ENCODE results near the gene MPL.

MPL gene

DNA sequence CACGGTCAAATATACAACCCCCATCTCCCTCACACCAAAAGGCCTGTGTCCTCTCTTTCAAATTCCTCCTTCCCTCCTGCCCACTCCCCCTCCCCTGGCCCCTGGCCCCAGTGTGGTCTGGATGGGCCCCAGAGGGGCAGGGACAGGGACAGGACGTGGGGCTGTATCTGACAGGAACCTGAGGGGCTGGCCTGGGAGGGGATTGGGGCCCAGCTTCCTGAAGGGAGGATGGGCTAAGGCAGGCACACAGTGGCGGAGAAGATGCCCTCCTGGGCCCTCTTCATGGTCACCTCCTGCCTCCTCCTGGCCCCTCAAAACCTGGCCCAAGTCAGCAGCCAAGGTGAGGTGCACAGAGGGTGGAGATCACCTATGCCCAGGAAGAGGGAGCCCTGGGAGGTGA, at the start of gene MPL:
TSS of gene MPL (plus strand) at position 231 of the 400 bp plus-strand sequence. CDS start at position 262, 31 bp downstream.
- DNase-seq (ENCODE audit: low read depth in 2 of 2): no peak

- DNase-seq (ENCODE audit: low read depth in 2 of 2): no peak
Measured at GRCh38 chr1:43288058-43288784, 49.4 kb upstream of the MPL start.

DNA sequence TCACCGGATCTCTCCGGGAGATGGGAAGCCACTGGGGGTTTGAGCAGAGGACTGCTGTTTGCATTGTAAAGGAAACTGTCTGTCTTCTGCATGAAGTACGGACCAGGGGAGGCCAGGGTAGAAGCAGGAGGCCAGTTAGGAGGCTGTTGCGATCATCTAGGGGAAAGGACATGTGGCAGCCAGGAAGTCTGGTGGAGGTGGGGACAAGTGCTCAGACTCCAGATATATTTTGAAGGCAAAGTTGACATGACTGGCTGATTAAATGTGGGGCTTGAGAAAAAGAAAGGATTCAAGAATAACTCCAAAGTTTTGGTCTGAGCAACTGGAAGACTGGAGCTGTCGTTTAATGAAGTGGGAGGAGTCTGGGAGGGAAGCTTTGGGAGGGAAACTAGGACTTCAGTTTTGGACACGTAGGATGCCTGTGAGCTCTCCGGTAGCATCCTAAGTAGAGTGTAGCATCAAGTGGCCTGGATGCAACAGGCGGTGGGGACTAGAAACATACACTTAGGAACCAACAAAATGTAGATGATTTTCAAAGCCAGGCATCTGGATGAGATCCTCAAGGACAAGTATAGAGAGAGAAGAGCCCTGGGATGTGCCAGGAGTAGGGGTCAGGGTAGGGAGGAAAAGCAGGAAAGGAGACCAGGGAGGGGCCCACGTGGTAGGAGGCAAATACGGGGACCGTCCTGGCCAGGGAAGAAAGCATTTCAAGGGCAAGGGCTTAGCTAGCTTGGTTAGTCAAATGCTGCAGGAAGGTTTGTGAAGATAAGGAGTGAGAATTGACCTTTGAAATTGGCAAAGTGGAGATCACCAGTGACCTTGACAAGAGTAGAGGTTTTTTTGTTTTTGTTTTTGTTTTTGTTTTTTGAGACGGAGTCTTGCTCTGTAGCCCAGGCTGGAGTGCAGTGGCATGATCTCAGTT, 48.6 kb upstream of the MPL start:
- no peak for DNase-seq (ENCODE audit: low read depth in 2 of 2)

DNA sequence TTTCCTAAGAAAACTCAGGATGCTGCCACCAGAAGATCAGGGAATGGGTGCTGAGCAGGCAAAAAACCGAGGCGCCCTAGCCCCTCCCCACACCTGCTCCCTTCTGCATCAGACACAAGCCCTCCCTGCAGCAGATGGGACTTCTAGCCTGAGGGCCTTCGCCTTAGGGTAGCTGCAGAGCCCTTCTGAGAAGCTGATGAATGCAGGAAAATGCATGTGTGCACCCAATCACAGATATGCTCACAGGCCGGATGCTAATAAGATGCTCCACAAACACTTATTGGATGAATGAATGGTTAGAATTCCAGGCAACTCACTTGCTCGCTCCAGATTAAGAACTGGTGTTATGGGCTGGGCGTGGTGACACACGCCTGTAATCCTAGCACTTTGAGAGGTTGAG, 45.4 kb upstream of the MPL start:
- no peak for DNase-seq (ENCODE audit: low read depth in 2 of 2)

DNA sequence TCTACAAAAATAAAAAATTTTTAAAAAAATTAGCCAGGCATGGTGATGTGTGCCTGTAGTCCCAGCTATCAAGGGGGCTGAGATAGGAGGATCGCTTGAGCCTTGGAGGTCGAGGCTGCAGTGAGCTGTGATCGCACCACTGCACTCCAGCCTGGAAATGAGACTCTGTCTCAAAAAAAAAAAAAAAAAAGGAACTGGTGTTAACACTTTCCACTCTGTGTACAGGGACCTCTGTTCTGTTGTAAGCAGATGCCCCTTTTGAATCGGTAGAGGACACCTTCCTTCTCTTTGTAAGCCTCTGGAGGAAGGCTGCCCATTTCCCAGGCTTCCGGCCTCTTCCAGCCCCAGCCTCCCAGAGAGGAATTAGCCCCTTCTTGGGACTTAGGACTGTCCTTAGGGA, 44.9 kb upstream of the MPL start:
- no peak for DNase-seq (ENCODE audit: low read depth in 2 of 2)

GRCh38 chr1:43293176-43293575, 44.4 kb upstream of the MPL start:
- no peak for DNase-seq (ENCODE audit: low read depth in 2 of 2)

GRCh38 chr1:43293896-43294760, 43.5 kb upstream of the MPL start:
- DNase-seq (ENCODE audit: low read depth in 2 of 2): no peak

DNA sequence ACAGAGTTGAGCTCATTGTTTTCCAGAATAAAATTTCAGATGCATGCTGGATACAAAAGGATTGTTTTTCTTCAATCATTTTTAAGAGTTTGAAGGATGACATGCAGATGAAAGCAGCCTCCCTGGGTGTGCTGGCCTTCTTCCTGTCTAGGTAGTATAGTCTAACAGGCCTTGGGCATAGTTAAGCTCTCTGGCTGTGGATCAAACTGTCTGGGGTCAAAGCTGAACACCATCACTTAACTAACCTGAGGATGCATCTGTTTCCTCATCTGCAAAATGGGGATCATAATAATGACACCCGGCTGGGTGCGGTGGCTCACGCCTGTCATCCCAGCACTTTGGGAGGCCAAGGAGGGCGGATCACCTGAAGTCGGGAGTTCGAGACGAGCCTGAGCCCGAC, 42.9 kb upstream of the MPL start:
- no peak for DNase-seq (ENCODE audit: low read depth in 2 of 2)

DNA sequence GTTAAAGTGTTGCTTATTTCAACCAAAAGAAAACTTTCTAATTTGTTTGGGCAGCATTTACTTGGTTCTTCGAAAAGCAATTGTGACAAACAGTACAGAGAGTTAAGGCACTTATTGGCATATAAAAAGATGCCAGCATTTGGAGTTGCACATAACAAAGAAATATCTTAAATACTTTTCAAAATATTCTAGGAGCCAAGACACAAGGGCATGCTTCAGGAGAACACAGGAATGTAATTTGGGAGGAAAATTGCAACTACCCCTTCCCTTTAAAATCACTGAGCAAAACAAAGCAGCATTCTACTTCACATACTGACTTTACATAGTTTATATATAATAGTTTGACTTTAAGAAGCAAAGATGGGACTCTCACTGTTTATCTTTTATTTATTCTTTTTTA, 41.4 kb upstream of the MPL start:
- DNase-seq (ENCODE audit: low read depth in 2 of 2): no peak

DNA sequence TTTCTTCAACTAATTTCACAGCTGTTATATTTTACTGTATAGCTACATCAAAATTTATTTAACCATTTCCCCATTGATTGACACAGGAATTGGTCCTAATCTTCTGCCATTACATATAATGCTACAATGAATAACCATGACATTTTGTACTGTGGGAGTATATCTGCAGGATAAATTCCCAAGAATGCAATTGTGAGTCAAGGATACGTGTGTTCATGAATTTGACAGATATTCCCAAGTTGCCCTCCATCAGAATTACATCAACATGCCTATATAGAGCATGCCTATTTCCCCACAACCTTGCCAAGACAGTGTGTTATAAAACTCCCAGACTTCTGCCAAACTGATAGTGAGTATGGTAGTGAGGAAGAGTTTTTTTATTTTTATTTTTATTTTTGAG, 39.6 kb upstream of the MPL start:
- DNase-seq (ENCODE audit: low read depth in 2 of 2): no peak

- no peak for DNase-seq (ENCODE audit: low read depth in 2 of 2)
Measured at GRCh38 chr1:43299101-43299500, 38.5 kb upstream of the MPL start.

DNA sequence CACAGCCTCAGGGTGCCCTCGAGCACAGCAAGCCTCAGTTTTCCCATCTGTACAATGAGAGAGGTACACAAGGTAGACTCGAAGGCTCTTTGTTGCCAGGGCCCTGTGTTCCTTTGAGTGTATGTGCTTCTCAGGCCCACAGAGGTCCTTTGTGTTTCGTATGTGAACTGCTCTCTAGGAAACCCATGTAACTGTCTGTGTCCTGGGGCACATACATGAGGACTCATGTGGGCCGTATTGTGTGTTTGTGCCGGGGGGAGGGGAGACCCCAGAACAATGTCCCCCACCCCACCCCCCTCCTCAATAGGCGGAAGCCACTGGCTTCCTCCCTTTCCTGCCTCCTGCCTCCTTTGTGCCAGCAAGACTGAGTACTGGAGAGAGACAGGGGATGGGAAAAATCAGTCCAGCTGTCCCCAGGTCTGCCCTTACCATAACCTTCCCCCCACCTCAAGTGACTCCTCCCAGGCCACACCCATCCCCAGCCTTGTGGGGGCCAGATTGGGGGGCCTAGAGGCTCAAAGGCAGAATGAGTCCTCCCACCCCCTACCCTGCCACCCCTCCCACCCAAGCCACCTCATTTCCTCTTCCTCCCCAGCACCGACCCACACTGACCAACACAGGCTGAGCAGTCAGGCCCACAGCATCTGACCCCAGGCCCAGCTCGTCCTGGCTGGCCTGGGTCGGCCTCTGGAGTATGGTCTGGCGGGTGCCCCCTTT, 37.1 kb upstream of the MPL start, which contains the start of gene TIE1:
TSS of gene TIE1 (plus strand) at position 605 of the 717 bp plus-strand sequence. CDS start at position 695, 90 bp downstream.
- no peak for DNase-seq (ENCODE audit: low read depth in 2 of 2)

- no peak for DNase-seq (ENCODE audit: low read depth in 2 of 2)
Measured at GRCh38 chr1:43302201-43302600, 35.4 kb upstream of the MPL start.

GRCh38 chr1:43302721-43303470, 34.7 kb upstream of the MPL start:
- no peak for DNase-seq (ENCODE audit: low read depth in 2 of 2)

- DNase-seq (ENCODE audit: low read depth in 2 of 2): no peak
Measured at GRCh38 chr1:43303471-43304313, 33.9 kb upstream of the MPL start.

DNA sequence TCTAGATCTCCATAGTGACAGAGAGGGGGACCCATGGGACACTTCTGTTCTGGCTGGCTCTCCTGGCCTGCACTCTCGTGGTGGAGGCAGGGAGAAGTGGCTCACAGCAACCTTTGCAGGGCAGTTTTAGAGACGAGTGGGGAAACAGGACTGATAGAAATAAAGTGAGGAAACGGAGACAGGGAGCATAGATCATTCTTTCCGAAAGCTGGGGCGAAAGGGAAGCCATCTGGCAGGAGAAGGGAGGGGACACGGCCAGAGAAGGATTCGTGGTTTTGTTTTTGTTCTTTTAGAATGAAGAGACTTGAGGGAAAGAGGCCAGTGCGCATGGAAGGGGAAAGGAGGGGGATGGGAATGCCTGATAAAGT, 33.3 kb upstream of the MPL start:
- DNase-seq (ENCODE audit: low read depth in 2 of 2): no peak

- no peak for DNase-seq (ENCODE audit: low read depth in 2 of 2)
Measured at GRCh38 chr1:43304771-43305300, 32.8 kb upstream of the MPL start.

DNA sequence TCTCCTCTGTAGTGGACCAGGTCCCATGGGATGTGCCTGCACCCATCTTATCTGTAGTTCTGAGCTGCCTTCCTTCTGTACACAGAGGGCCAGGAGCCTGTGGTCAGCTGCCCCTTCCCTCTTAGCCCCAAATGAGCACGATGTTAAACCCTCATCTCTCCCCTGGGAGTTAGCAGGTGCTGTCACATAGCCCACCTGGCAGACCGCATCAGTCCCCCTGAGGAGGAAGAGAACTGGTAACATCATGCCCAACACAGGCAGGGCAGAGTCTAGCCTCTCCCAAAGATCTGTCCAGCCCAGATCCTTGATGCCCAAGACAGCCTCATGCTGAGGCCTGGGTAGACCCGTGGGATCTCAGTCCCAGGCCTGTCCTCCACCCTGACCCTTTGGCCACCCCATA, 32.2 kb upstream of the MPL start:
- DNase-seq (ENCODE audit: low read depth in 2 of 2): no peak

- no peak for DNase-seq (ENCODE audit: low read depth in 2 of 2)
Measured at GRCh38 chr1:43305926-43306687, 31.5 kb upstream of the MPL start.
